Measurements from ENCODE around the gene CABYR. TPM values are rescaled to one million over a fixed set of nuclear protein-coding genes. Genes with fewer than 3 reads are reported as not detected.
A peak's percentile ranks its signal among the peaks of the same experiment; 100 is the strongest.

The CABYR gene
- total and polyA plus RNA-seq, 5 donors = 0.25 to 0.91 (median 0.31) TPM

DNA sequence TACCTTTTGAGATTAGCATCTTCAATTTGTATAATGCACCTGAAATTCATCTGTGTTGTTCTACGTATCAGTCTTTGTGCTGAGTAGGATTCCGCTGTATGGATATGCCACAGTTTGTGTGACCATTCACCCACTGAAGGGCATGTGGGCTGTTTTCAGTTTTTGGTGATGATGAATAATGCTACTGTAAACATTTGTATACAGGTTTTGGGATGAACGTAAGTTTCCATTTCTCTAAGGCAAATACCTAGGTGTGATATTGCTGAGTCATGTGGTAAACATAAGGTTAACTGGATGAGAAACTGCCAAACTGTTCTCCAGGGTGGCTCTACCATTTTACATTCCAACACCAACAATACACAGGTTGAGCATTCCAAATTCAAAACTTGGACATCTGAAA is 35.1 kb downstream of the CABYR start:
- Histone ChIP-seq H3K4me3 (ENCODE audit: low read length) (no peak overlapping the region), H3K27me3 (ENCODE audit: control insufficient read depth, insufficient read depth) (no peaks in the 10 kb centered on the region), H3K27ac (ENCODE audit: low read length) (no peak overlapping the region), H3K4me1 (ENCODE audit: control insufficient read depth, insufficient read depth, low read length) (no peaks in the 10 kb centered on the region), H3K9me3 (ENCODE audit: control insufficient read depth, low read length) (no peaks in the 10 kb centered on the region)
- intact Hi-C loops (cut with DNase I) = no loop called here
- DNase-seq = no peak
- WGBS = 96% methylated on average over 3 of the region's 3 CpGs
- ATAC-seq = no peak

DNA sequence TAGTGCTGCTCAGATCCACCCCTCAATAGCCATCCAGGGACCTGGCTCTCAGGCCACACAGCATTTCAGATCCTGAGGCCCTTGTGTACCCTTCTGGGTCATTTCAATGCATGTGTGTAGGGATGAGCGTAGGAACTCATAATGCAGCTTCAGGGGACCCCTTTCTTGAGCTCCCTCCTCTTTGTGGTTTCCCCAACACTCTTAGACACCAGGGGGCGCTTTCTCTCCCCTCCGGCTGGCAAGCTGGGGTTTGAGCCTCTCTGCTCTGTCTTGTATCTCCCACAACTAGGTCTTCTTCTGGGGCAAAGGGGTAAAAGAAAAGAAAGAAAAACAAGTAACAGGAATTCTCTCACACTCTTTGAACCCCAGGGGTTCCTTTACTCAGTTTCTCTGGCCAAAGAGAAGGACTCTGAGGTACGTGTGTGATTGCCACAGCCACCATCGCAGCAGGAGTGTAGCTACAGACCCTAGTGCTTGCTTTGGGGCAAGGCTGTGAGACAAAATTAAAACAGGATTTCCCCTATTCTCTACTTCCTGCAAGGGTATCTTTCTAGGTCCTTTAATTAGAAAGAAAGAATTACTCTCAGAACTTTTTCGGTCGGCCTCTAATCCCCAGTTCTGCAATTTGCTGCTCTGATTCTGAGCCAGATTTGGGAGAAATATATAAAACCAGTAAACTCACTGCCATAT is 38.0 kb downstream of the CABYR start:
- intact Hi-C loops (cut with DNase I) = loop anchor here in 2 of 4 donors (5.0 kb wide), 1 partner anchor 95 kb away; no protein-coding TSS in a partner anchor
- Histone ChIP-seq H3K9me3 (ENCODE audit: control insufficient read depth, low read length) (no peaks in the 10 kb centered on the region), H3K4me3 (ENCODE audit: low read length) (no peak overlapping the region), H3K4me1 (ENCODE audit: control insufficient read depth, insufficient read depth, low read length) (no peaks in the 10 kb centered on the region), H3K27ac (ENCODE audit: low read length) (no peak overlapping the region), H3K27me3 (ENCODE audit: control insufficient read depth, insufficient read depth) (no peaks in the 10 kb centered on the region)
- DNase-seq = peak; percentile 58 to 73 (median 68)
- WGBS = 60% methylated on average over 7 of the region's 7 CpGs
- peak; percentile 64 to 70 for ATAC-seq

DNA sequence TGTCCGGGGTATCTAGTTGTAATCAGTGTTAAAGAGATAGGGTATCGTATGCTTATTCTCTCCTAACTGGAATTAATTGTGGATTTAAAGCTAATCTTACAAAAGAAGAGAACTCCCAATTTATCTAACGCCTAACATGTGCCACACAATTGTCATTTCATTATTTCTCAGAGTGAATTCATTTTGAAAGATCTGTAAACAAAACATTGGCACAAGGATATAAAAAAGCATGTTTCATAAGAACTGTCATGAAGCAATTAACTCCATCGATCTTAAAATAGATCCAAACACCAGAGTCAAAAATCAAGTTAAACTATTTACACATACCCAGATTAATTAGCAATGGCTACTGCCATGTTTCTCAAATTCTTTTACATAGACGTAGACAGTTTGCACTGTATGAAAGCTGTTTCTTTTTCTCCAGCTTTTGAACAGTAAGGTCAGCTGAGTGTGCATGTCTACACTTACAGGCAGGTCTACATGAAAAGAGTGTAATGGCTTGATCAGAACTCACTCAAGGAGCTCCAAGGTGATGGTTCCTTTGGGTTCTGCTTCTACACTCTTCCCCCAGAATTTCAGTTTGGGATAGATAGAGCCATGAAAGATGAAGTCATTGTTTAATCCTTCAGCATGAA is 38.8 kb downstream of the CABYR start:
- WGBS = 78% methylated on average over 5 of the region's 5 CpGs
- ATAC-seq (no peak), DNase-seq (no peak)
- Histone ChIP-seq H3K4me1 (ENCODE audit: control insufficient read depth, insufficient read depth, low read length) (no peaks in the 10 kb centered on the region), H3K4me3 (ENCODE audit: low read length) (no peak overlapping the region), H3K27ac (ENCODE audit: low read length) (no peak overlapping the region), H3K27me3 (ENCODE audit: control insufficient read depth, insufficient read depth) (no peaks in the 10 kb centered on the region), H3K9me3 (ENCODE audit: control insufficient read depth, low read length) (no peaks in the 10 kb centered on the region)
- intact Hi-C loops (cut with DNase I) = loop anchor here in 2 of 4 donors (5.0 kb wide), 1 partner anchor 95 kb away; no protein-coding TSS in a partner anchor

DNA sequence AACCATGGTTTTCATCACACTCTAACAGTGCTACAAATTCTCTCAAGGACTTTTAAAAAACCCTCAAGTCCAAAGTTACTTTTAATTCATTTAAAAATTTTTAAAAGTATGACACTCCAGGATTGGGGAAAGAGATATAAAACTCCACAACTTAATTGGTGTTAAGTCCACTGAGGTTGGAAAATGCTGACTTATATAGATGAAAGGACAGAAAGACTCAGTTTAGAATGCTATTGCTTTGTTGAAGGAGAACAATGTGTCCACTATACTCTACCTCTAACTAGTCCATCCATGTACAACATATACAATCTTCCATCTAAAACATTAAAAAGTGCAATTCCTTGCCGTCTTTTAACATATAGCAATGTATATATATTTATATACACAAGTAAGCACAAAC is 41.2 kb downstream of the CABYR start:
- no peaks in the 10 kb centered on the region for H3K4me1 ChIP-seq (ENCODE audit: control insufficient read depth, insufficient read depth, low read length)
- DNase-seq (no peak), ATAC-seq (no peak)
- WGBS = 90% methylated on average over 1 of the region's 1 CpG
- H3K9me3 ChIP-seq (ENCODE audit: control insufficient read depth, low read length) = no peaks in the 10 kb centered on the region
- no peak overlapping the region for H3K4me3 ChIP-seq (ENCODE audit: low read length)
- intact Hi-C loops (cut with DNase I) = loop anchor here in 1 of 4 donors (10.0 kb wide), 1 partner anchor 155 kb away; no protein-coding TSS in a partner anchor
- no peak overlapping the region for H3K27ac ChIP-seq (ENCODE audit: low read length)
- H3K27me3 ChIP-seq (ENCODE audit: control insufficient read depth, insufficient read depth) = no peaks in the 10 kb centered on the region

DNA sequence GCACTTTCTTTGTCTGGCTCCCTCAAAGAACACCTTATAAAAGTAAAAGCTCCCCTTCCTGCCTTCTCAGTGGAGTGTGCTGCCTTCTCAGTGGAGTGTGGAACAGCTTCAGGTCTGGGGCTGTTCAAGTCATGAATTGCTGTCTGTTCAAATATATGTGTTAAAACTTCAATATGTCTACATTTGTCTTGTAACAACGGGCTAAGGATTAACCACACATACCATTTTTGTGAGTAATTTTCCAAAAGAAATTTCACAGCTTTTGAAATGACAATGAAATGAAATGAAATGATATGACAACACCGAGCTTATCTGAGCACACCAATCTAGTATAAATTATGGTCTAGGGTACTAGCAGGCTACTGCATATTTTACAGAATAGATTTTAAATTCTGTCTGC is 42.9 kb downstream of the CABYR start:
- ATAC-seq (no peak), DNase-seq (no peak)
- no peaks in the 10 kb centered on the region for H3K9me3 ChIP-seq (ENCODE audit: control insufficient read depth, low read length)
- H3K4me1 ChIP-seq (ENCODE audit: control insufficient read depth, insufficient read depth, low read length) = no peaks in the 10 kb centered on the region
- H3K27me3 ChIP-seq (ENCODE audit: control insufficient read depth, insufficient read depth) = no peaks in the 10 kb centered on the region
- H3K27ac ChIP-seq (ENCODE audit: low read length) = no peak overlapping the region
- intact Hi-C loops (cut with DNase I) = loop anchor here in 1 of 4 donors (10.0 kb wide), 1 partner anchor 153 kb away; no protein-coding TSS in a partner anchor
- 73% methylated on average over 2 of the region's 2 CpGs for WGBS
- no peak overlapping the region for H3K4me3 ChIP-seq (ENCODE audit: low read length)

DNA sequence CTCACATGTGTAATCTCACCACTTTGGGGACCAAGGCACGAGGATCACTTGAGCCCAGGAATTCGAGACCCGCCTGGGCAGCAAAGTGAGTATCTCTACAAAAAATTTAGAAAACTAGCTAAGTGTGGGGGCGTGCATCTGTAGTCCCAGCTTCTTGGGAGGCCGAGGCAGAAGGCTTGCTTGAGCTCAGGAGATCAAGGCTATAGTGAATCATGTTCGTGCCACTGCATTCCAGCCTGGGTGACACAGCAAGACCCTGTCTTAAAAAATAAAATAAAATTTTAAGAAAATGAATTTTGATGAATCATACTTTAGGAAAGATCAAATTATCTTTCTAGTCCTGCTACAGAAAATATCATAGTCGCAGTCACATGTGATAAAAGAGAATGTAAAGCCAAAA is 46.9 kb downstream of the CABYR start:
- Histone ChIP-seq H3K27me3 (ENCODE audit: control insufficient read depth, insufficient read depth) (no peaks in the 10 kb centered on the region), H3K27ac (ENCODE audit: low read length) (no peak overlapping the region), H3K9me3 (ENCODE audit: control insufficient read depth, low read length) (no peaks in the 10 kb centered on the region), H3K4me1 (ENCODE audit: control insufficient read depth, insufficient read depth, low read length) (no peaks in the 10 kb centered on the region), H3K4me3 (ENCODE audit: low read length) (no peak overlapping the region)
- DNase-seq = no peak
- WGBS = 96% methylated on average over 7 of the region's 7 CpGs
- no peak for ATAC-seq
- intact Hi-C loops (cut with DNase I) = loop anchor here in 1 of 4 donors (10.0 kb wide), 1 partner anchor 149 kb away; no protein-coding TSS in a partner anchor

DNA sequence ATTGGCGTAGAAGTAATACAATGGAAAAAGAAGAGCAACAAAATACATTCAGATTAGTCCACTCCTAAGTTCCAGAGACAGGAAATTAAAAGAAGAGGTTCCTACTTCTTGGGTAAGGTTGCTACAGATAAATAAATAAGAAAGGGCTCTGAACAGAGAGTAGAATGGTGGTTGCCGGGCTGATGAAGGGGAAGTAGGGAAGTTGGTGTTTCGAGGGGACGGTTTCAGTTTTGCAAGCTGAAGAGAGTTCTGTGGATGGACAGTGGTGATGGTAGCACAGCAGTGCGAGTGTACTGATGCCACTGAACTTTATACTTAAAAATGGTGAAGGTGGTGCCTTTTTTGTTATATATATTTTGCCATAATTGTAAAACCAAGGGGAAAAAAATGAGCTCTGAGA is 48.2 kb downstream of the CABYR start:
- Histone ChIP-seq H3K9me3 (ENCODE audit: control insufficient read depth, low read length) (no peaks in the 10 kb centered on the region), H3K4me3 (ENCODE audit: low read length) (no peak overlapping the region), H3K4me1 (ENCODE audit: control insufficient read depth, insufficient read depth, low read length) (no peaks in the 10 kb centered on the region), H3K27ac (ENCODE audit: low read length) (no peak overlapping the region), H3K27me3 (ENCODE audit: control insufficient read depth, insufficient read depth) (no peaks in the 10 kb centered on the region)
- DNase-seq (no peak), ATAC-seq (no peak)
- 90% methylated on average over 5 of the region's 5 CpGs for WGBS
- intact Hi-C loops (cut with DNase I) = loop anchor here in 1 of 4 donors (10.0 kb wide), 1 partner anchor 148 kb away; no protein-coding TSS in a partner anchor

DNA sequence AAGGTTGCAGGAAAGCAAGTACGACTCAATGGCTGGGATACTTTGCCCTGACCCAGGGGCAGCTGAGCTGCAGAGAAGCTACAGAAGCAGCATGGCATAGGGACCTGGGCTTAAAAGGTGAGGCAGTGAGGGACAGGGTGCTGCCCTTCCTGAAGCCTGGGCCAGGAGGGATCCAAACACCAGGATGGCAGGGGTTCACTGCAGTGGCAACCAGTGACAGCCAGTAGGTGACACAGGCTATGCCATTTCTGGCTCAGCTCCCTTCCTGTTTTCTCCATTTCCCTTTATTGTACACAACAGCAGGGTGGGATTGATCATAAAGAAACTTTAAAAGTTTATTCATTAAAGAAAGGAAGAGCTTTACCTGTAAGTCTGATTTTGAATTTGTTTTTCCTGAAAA is 48.8 kb downstream of the CABYR start:
- 80% methylated on average over 1 of the region's 1 CpG for WGBS
- Histone ChIP-seq H3K27ac (ENCODE audit: low read length) (no peak overlapping the region), H3K4me1 (ENCODE audit: control insufficient read depth, insufficient read depth, low read length) (no peaks in the 10 kb centered on the region), H3K4me3 (ENCODE audit: low read length) (no peak overlapping the region), H3K27me3 (ENCODE audit: control insufficient read depth, insufficient read depth) (no peaks in the 10 kb centered on the region), H3K9me3 (ENCODE audit: control insufficient read depth, low read length) (no peaks in the 10 kb centered on the region)
- DNase-seq (no peak), ATAC-seq (no peak)
- intact Hi-C loops (cut with DNase I) = loop anchor here in 1 of 4 donors (10.0 kb wide), 1 partner anchor 147 kb away; no protein-coding TSS in a partner anchor

DNA sequence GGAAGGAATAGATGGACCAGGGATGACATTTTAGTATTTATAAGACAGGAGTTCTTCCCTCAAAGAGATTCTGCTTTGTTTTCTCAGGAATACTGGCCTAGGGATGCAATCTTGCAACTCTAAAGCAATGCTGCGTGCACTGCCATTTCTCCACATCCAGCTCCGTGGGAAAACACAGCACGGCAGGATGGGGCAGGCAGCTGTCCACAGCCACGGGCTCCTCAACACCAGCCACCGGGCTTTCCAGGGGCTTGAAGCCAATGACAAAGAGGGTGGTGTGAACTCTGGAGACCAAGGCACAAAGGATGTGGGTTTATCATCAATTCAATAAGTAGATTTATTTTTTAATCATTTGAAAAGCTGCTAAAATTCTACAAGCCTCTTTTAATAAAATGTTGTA is 49.3 kb downstream of the CABYR start:
- DNase-seq = no peak
- 66% methylated on average over 5 of the region's 5 CpGs for WGBS
- intact Hi-C loops (cut with DNase I) = loop anchor here in 1 of 4 donors (10.0 kb wide), 1 partner anchor 147 kb away; no protein-coding TSS in a partner anchor

DNA sequence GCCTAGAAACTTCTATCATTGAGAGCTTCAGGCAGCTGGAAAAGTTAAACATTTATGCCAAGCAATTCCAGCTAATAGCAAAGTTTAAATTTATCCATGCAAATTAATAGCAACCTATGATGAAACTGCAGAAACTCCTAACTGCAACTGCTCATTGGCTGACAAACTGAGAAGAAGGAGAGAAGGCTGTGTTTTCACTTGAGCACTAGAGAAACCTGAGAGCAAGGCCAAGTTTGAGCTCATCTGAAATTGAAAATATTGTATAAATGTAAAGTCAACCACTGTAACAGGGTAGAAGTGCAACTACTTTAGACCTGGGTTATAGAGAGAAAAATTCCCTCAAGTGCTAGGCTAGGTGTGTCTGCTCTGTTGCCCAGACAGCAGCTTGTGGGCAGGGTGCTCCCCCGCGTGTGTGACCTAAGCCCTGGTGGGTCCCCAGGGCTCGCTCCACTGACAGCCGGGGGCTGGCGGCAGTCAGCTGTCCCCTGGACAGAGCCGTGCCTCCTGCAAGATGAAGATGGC is 50.2 kb downstream of the CABYR start:
- Histone ChIP-seq H3K4me1 (ENCODE audit: control insufficient read depth, insufficient read depth, low read length) (no peaks in the 10 kb centered on the region), H3K27me3 (ENCODE audit: control insufficient read depth, insufficient read depth) (no peaks in the 10 kb centered on the region), H3K27ac (ENCODE audit: low read length) (no peak overlapping the region), H3K9me3 (ENCODE audit: control insufficient read depth, low read length) (no peaks in the 10 kb centered on the region), H3K4me3 (ENCODE audit: low read length) (no peak overlapping the region)
- 50% methylated on average over 6 of the region's 6 CpGs for WGBS
- intact Hi-C loops (cut with DNase I) = loop anchor here in 1 of 4 donors (10.0 kb wide), 1 partner anchor 146 kb away; no protein-coding TSS in a partner anchor
- ATAC-seq = peak in 1 of 2 donors; percentile 76
- DNase-seq = no peak

More for the DNA sequence above, 49.3 kb downstream of the CABYR start:
- Histone ChIP-seq H3K9me3 (ENCODE audit: control insufficient read depth, low read length) (no peaks in the 10 kb centered on the region), H3K27me3 (ENCODE audit: control insufficient read depth, insufficient read depth) (no peaks in the 10 kb centered on the region), H3K27ac (ENCODE audit: low read length) (no peak overlapping the region), H3K4me1 (ENCODE audit: control insufficient read depth, insufficient read depth, low read length) (no peaks in the 10 kb centered on the region), H3K4me3 (ENCODE audit: low read length) (no peak overlapping the region)
- ATAC-seq = peak in 1 of 2 donors; percentile 36

Data from right cardiac atrium (tissue), 5 donors.